HUES48 (cell line): ENCODE data around the gene CRP.
"Not testable (repeated sequence)": the region's sequence is repeated elsewhere in the genome, so short reads cannot be mapped to it uniquely, and the experiment has no call there.

Source experiments
- H3K27ac ChIP-seq: one replicate; pipeline ENCODE4 v1.7.0; 2013; ENCODE audit warnings: low read depth, low read length, inconsistent platforms
- H3K27me3 ChIP-seq: 2 replicates; pipeline ENCODE4 v1.6.1; 2013; ENCODE audit warnings: mild to moderate bottlenecking, low read length; ENCODE audit not compliant: control insufficient read depth, insufficient read depth
- H3K36me3 ChIP-seq: 2 replicates; pipeline ENCODE4 v1.6.1; 2013; ENCODE audit warnings: low read length; ENCODE audit not compliant: control insufficient read depth, insufficient read depth
- H3K4me1 ChIP-seq: 2 replicates; pipeline ENCODE4 v1.6.1; 2013; ENCODE audit warnings: mild to moderate bottlenecking, low read length; ENCODE audit not compliant: control insufficient read depth, insufficient read depth
- H3K4me3 ChIP-seq: 2 replicates; pipeline ENCODE4 v1.5.1; 2013; ENCODE audit warnings: mild to moderate bottlenecking, low read depth, low read length
- H3K9ac ChIP-seq: 2 replicates; pipeline ENCODE4 v1.6.1; 2013; ENCODE audit warnings: mild to moderate bottlenecking, low read depth, low read length, moderate library complexity
- H3K9me3 ChIP-seq: 2 replicates; pipeline ENCODE4 v1.6.1; 2013; ENCODE audit warnings: low read length; ENCODE audit not compliant: control insufficient read depth, insufficient read depth

CRP gene

GRCh38 chr1:159700312-159700711, 14.1 kb downstream of the CRP start:
- Histone ChIP-seq H3K9me3 (no peaks in the 10 kb centered on the region), H3K4me1 (no peaks in the 10 kb centered on the region), H3K27ac (no peak overlapping the region), H3K4me3 (no peak overlapping the region), H3K9ac (no peak overlapping the region), H3K36me3 (no peaks in the 10 kb centered on the region), H3K27me3 (no peaks in the 10 kb centered on the region)

DNA sequence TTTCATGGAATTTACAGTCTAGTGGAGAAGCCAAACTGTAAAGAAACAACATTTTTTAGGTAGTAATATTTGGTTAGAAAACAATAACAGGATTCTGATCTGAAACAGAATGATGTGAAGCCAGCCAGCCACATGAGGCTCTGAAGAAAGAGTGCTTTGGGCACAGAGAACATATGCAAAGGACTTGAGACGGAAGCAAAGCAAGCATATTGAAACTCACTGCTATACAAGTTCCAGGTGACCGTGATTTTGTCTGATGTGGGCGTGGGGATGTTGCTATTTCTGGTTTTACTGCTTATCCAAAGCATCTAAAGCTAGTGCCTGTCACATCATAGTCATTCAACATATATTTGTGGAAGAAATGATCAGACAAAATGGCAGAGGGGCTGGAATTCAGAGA, 14.7 kb downstream of the CRP start:
- H3K9ac ChIP-seq = no peak overlapping the region
- no peaks in the 10 kb centered on the region for H3K27me3 ChIP-seq
- H3K4me3 ChIP-seq = no peak overlapping the region
- no peaks in the 10 kb centered on the region for H3K4me1 ChIP-seq
- no peaks in the 10 kb centered on the region for H3K36me3 ChIP-seq
- H3K9me3 ChIP-seq = no peaks in the 10 kb centered on the region
- no peak overlapping the region for H3K27ac ChIP-seq

GRCh38 chr1:159699246-159699645, 15.1 kb downstream of the CRP start:
- Histone ChIP-seq H3K27me3 (no peaks in the 10 kb centered on the region), H3K9ac (no peak overlapping the region), H3K4me3 (no peak overlapping the region), H3K9me3 (no peaks in the 10 kb centered on the region), H3K27ac (no peak overlapping the region), H3K4me1 (no peaks in the 10 kb centered on the region), H3K36me3 (no peaks in the 10 kb centered on the region)

DNA sequence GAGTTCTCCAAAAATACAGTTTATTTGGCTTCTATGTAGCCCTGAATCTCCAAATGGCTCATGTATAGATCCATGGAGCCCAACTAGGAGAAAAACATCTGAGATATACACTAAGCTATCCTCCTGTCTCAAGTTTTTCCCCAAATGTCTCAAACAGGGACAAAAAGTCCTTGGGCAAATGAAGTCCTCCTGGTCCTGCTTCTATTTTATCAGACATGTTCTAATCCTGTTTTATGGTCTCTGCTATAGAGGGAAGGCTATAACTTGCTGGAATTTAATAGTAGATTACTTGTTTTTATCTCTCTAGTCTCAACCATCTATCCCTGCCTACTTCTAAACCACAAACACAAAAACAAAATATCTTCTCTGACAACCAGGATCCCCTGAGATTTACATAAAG, 26.9 kb downstream of the CRP start:
- Histone ChIP-seq H3K4me1 (no peaks in the 10 kb centered on the region), H3K36me3 (no peaks in the 10 kb centered on the region), H3K9ac (no peak overlapping the region), H3K4me3 (no peak overlapping the region), H3K27ac (no peak overlapping the region), H3K9me3 (no peaks in the 10 kb centered on the region), H3K27me3 (no peaks in the 10 kb centered on the region)

DNA sequence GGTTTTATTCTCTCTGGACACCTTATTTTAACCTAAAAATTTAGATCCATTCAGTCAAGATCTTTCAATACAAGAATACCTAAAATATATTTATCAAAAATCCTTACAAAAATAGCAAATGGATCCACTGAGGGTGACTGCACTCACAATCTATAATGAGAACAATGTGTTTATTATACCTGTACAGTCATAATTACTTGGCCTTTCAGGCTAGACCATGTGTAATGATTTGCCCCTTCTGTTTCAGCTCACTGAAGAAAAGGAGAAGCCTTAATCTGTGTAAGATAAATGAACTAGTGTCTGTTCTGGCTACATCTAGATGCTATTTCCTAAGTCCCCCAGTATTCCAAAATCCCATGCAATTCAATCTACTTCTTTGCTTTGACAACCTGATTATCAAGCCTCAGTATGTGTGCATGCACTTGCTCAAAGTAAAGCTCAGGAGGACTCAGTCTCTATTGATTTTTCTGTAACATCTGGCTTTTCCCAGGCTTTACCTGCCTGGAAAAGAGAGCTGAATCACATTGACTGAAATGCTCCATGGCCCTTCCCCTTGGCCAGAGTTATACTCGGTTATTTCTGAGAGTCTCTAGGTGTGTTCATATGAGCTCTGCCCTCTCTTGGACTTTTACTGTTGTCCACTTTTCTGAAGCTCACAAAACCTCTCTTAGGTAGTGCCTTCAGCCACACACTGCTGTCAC, 27.6 kb downstream of the CRP start:
- Histone ChIP-seq H3K9ac (no peak overlapping the region), H3K27ac (no peak overlapping the region), H3K36me3 (no peaks in the 10 kb centered on the region), H3K27me3 (no peaks in the 10 kb centered on the region), H3K4me1 (no peaks in the 10 kb centered on the region), H3K9me3 (peaks cover 3% of the 10 kb centered on the region; the same call in 1 of the 2 replicates), H3K4me3 (no peak overlapping the region)

GRCh38 chr1:159678939-159679338, 35.5 kb downstream of the CRP start:
- Histone ChIP-seq H3K4me3 (no peak overlapping the region), H3K36me3 (no peaks in the 10 kb centered on the region), H3K9me3 (peaks cover 6% of the 10 kb centered on the region; the same call in 1 of the 2 replicates), H3K9ac (no peak overlapping the region), H3K4me1 (no peaks in the 10 kb centered on the region), H3K27me3 (no peaks in the 10 kb centered on the region), H3K27ac (no peak overlapping the region)

DNA sequence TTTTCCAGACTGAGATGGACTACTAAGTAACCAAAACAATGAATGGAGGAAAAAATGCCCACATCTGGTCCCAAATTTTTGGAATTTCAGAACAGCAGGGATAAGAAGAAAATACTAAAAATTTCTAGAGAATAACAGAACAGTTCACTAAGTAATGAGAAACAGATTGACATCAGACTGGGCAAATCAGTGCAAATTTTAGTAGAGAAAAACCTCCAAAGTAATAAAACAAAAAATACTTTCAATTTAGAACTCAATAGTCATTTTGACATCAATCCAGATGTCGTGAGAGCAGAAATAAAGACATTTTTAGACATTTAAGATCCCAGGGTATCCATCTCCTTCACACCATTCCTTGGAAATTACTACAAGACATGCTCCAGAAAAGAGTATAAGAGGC, 39.3 kb downstream of the CRP start:
- no peak overlapping the region for H3K9ac ChIP-seq
- no peak overlapping the region for H3K4me3 ChIP-seq
- no peaks in the 10 kb centered on the region for H3K4me1 ChIP-seq
- H3K27me3 ChIP-seq = no peaks in the 10 kb centered on the region
- H3K9me3 ChIP-seq = no peaks in the 10 kb centered on the region
- H3K27ac ChIP-seq = no peak overlapping the region
- H3K36me3 ChIP-seq = no peaks in the 10 kb centered on the region

- H3K27ac ChIP-seq = not testable (repeated sequence)
Measured at GRCh38 chr1:159672390-159672789, 42.0 kb downstream of the CRP start.

GRCh38 chr1:159669338-159669737, 45.1 kb downstream of the CRP start:
- Histone ChIP-seq H3K4me1 (peaks cover 5% of the 10 kb centered on the region; the same call in 1 of the 2 replicates), H3K9me3 (no peaks in the 10 kb centered on the region), H3K27ac (no peak overlapping the region), H3K36me3 (no peaks in the 10 kb centered on the region), H3K9ac (no peak overlapping the region), H3K4me3 (no peak overlapping the region), H3K27me3 (no peaks in the 10 kb centered on the region)

More at GRCh38 chr1:159672390-159672789, 42.0 kb downstream of the CRP start:
- H3K4me3 ChIP-seq, H3K9me3 ChIP-seq, H3K36me3 ChIP-seq, H3K9ac ChIP-seq, H3K27me3 ChIP-seq, H3K4me1 ChIP-seq: not testable (repeated sequence)

DNA sequence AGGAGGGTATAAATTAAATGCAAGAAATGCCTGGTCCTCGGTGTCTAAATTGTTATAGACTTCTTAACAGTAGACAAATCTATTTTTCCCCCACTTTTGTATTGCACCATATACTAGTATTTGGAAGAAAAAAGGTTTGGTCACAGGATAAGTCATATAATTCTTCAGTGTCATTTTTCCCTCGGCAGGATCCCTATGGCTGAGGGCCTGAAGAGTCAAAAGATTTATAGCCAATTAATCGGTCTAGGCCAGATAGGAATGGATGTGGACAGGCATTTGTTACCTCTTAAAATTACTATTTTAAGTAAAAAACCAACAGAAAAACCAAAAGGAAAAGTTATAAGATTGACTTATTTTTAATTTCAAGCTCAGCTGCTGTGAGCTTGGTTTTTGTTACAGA, 45.6 kb downstream of the CRP start:
- Histone ChIP-seq H3K4me1 (peaks cover 5% of the 10 kb centered on the region; the same call in 1 of the 2 replicates), H3K36me3 (no peaks in the 10 kb centered on the region), H3K9ac (no peak overlapping the region), H3K9me3 (no peaks in the 10 kb centered on the region), H3K27me3 (no peaks in the 10 kb centered on the region), H3K4me3 (no peak overlapping the region), H3K27ac (no peak overlapping the region)

GRCh38 chr1:159664247-159664646, 50.1 kb downstream of the CRP start:
- H3K4me3 ChIP-seq = no peak overlapping the region
- H3K27me3 ChIP-seq = no peaks in the 10 kb centered on the region
- H3K27ac ChIP-seq = no peak overlapping the region
- no peaks in the 10 kb centered on the region for H3K36me3 ChIP-seq
- H3K4me1 ChIP-seq = peaks cover under 1% of the 10 kb centered on the region; the same call in 1 of the 2 replicates
- H3K9ac ChIP-seq = no peak overlapping the region
- no peaks in the 10 kb centered on the region for H3K9me3 ChIP-seq
